Stimulated activated CD4-positive, alpha-beta T cell treated with anti-CD3 and anti-CD28 coated beads, TNF-alpha, amount 100 ng/mL, for 48 hours (primary cell): ENCODE data around the gene SELENOH.
A peak's percentile ranks its signal among the peaks of the same experiment; 100 is the strongest.

Experiments used
- DNase-seq, 3 donors: peaks; one replicate each; pipeline ENCODE4 v3.0.0-alpha.2; 2020; ENCODE audit warnings: low read depth in 3 of 3

SELENOH gene

DNA sequence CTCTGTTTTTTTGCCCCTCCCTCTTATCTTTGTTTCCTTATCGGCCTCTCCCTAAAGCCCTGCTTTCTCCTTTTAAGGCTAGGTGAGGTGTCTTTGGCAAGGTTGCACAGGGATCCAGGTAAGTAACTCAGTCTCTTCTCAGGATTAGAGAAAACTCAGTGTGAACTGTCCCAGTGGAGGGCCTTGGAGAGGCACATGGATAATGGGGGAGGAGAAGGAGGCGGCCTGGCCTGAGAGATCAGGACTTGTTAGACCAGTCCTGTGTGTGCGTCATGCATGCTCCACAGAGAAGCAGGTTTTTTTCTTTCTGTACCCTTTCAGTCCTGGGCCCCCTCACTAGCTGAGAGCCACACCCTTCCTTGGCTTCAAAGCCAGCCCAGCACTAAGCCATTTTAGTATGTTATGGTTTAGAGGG, 40.2 kb downstream of the SELENOH start:
- DNase-seq: no peak

- DNase-seq: no peak
Observed at GRCh38 chr11:57785072-57785471, 43.8 kb downstream of the SELENOH start.

DNA sequence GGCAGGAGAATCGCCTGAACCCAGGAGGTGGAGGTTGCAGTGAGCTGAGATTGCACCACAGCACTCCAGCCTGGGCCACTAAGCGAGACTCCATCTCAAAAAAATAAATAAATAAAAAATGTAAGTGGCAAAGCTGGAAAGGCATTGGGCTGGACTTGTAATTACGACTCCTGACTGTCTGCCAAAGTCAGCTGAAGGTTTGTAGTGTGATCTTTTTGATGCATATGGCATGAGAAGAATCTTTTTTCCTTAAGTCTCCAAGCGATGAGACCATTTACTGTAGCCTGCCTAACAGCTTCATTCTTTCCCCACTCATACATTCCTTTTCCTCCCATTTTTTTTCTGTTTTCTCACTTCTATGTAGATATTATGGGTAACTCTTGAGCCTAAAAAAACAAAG, 45.1 kb downstream of the SELENOH start:
- no peak for DNase-seq

DNA sequence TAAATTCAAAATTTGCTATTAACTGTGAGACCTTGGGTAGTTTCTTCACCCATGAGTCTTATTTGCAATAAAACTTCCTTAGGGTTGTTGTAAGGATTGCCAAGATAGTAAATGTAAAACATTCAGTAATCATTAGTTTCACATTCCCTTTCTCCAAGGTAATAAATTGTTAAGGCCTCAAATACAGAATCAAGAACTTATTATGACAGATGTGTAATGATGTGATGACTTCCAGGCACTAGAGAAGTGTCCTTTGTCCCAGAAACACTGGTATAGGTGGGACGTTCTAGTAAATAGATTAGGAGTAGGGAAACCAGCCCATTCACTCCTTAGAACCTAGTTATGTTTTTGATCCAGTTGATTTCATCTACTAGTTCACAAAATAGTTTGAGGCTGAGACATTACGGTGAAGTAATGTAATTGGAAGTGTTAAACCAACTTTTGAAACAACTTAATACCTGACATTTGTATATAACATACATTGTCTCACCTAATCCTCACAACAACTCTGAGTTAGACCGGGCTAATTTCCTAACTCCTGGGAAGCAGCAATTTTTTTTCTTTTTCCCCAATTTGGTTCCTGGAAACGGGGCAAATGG, 45.8 kb downstream of the SELENOH start:
- DNase-seq: no peak

GRCh38 chr11:57787920-57788702, 46.8 kb downstream of the SELENOH start:
- no peak for DNase-seq

DNA sequence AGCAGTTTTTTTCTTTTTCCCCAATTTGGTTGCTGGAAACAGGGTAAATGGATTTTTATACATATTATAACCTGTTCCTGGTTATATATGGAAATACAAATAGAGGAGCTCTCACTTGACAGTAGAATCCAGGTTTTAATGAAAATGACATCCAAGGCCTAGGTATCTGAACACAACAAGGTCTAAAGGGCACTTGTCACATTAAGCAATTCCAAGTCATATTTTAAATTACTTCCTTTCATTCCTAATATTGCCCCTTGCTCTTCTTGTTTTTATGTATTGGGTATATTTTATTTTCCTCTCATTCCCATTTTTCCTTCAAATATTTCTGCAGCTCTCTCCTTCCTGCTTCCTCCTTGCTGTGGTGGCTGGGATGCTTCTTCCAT, 47.4 kb downstream of the SELENOH start:
- DNase-seq: no peak

- DNase-seq: no peak
Observed at GRCh38 chr11:57791321-57792059, 50.2 kb downstream of the SELENOH start.

DNA sequence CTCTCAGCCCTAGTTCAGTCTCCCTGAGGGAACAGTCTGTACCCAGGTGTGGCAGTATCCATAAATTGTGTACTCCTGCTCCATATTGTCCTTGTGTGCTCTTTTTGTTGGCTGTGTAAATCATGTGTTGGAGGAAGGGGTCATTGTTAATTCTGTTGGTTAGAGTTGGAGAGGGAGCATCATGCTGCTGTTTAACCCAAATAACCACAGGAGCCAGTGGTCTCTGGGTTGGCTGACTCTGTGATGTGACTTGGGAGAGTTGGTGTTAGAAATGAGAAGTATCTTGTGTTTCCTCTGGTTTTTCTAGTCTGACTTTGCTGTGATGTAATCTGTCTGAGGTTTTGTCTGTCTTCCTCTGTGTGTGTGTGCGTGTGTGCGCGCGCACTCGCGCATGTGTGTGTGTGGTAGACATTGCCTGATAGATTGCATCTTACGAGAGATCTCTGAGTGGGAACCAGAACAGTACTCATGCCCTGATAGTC, 50.8 kb downstream of the SELENOH start:
- DNase-seq: peak; percentile 49 to 65 (median 62)

DNA sequence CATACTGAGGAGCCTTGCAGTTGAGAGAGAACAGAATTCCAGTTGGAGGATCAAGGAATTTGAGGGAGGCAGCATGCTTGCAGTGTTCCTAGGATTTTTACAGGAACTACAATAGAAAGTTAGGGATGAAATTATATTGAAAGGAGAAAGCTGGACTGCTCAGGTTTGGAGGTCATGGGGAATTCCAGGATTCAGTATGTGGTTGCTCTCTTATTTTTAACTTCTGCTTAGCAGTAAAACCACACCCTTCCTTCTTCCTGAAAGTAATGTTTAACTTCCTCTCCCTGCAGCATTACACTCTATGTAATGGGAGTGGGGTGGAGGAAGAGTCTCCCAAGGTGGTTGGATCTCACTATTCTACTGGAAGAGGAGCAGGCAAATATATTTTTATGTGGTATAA, 51.6 kb downstream of the SELENOH start:
- DNase-seq: no peak
